Stimulated activated naive CD4-positive, alpha-beta T cell (primary cell): ENCODE results near the gene RAB22A.

Source experiments
- DNase-seq, 6 experiments: peaks; one replicate each; lab custom pipeline; 2025; lab: John Stamatoyannopoulos, UW

RAB22A gene

DNA sequence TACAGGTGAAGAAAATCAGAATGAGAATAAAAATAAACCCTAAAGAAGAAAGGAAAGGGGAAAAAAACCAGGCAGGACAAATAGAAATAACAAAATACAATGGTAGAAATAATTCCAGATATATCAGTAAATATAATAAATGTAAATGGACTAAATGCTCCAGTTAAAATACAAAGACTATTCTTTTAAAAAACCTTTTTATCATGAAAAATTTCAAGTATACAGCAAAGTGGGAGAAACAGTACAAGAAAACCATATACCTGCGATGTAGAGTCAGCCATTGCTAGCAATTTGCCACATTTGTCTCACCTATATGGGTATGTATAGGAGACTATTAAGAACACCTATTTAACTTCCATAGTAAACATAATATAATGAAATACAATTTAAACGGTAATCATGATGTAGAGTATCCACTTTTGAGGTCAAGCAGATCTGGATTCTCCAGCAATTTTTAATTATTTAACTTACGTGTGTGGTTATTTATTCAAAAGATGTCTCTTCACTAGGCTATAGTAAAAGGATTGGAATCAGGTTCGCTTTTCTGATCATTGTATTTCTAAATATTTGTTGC lies 78.6 kb downstream of the RAB22A start:
- DNase-seq: no peak

DNA sequence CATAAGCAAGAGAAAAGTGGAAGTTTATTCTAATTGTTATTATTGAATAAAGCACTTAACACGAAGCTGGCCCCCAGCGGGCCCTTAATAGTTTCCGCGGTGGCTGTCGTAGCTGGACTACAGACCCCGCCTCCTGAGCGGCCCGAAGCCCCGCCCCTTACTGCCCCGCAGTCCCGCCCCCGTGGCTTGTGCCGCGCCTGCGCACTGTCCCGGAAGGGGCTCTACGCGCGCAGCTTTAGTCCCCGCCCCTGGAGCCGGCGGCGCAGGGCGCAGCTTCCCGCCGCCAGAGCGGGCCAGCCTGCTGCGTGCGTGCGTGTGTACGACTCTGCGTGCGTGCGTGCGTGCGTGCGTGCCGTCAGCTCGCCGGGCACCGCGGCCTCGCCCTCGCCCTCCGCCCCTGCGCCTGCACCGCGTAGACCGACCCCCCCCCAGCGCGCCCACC lies 79.4 kb downstream of the RAB22A start, which contains the start of gene VAPB:
Gene VAPB (plus strand): TSS at position 348 of the 442 bp plus-strand sequence. CDS start 231 bp downstream, outside the sequence.
- peak; percentile 94 to 98 (median 95) for DNase-seq

- DNase-seq: peak in 1 of 6 experiments; percentile 42
Observed at GRCh38 chr20:58389324-58389967, 79.9 kb downstream of the RAB22A start.

DNA sequence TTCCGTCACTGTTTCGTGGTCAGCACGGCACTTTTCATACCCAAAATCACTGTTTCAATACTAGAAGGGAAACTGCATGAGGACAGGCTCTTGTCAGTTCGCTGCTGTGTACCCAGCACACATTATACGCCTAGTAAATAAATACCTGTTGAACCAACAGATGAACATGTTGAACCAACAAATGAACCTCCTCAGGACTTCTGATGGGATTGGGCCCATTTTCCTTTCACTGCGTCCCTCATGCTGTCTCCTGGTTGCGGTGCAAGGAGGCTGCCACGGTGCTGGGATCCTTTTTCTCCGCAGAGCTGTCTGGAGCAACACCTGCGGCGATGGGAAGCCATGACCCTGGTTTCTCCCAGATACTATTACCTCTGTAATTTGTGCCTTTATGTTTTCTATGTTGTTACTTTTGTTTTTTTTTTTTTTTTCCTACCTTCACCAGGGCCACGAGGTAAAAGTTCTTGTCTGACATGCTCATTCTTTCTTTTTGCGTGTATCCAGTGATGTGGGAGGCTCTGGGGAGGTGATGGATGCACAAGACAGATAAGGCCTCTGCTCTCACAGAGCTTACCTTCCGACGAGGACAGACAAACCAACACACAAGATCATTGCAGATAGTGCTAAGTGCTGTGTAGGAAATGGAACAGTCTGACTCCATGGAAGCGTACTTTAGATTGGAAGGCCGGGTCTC lies 80.6 kb downstream of the RAB22A start:
- peak in 1 of 6 experiments; percentile 9 for DNase-seq

GRCh38 chr20:58390659-58391035 lies 81.1 kb downstream of the RAB22A start:
- no peak for DNase-seq

DNA sequence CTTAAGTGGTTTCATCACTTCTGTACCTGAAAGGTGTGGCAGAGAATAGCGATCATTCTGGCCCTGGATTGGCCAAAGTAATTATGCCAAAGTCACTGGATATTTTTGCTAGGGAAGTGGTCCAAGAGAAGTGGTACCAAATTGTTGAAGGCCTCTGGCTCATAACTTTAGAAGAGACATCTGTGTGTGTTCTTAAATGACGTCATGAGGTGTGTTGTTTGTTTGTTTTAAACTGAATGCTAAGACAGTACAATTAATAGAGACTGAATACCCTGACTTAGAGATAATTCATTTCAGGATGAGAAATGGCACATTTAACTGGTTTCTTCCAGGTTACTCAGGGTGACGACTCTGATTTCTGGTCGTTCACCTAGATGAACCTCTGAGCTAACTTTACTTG lies 82.8 kb downstream of the RAB22A start:
- DNase-seq: no peak

GRCh38 chr20:58393299-58393698 lies 83.8 kb downstream of the RAB22A start:
- no peak for DNase-seq

- no peak for DNase-seq
Observed at GRCh38 chr20:58394801-58395200, 85.3 kb downstream of the RAB22A start.

- DNase-seq: no peak
Observed at GRCh38 chr20:58395604-58396003, 86.1 kb downstream of the RAB22A start.

DNA sequence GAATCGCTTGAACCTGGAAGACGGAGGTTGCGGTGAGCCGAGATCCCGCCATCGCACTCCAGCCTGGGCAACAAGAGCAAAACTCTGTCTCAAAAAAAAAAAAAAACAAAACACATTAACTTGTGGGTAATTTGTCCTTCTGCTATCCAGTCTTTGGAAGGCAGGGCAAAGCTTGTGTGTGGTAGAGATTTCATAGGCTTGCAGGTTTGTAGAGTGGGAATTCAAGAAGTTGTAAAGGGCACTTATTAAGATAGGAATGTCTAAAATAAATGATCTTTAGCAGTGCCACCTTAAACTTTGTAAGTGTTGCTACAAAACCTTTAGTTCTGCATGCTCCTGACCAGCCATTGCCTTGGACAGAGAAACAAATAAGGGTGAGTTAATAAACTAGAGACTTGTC lies 87.9 kb downstream of the RAB22A start:
- DNase-seq: no peak

DNA sequence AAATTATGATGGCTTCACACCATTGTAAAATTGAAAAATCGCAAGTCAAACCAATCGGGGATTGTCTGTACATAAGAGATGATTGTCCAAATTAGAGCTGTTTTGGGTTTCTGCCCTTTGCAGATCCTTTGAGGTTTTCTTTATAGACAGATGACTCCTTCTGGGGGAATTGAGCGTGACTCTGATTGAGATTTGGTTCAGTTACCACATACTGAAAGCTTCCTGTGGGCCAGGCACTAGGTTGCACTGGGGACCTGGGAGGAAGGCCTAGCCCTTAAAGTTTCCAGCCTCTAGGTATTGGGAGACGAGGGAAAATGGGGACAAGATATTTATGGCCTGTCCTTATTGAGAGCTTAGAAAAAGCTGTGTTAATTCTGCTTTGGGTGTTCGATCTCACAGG lies 88.7 kb downstream of the RAB22A start:
- no peak for DNase-seq

GRCh38 chr20:58399926-58400325 lies 90.4 kb downstream of the RAB22A start:
- DNase-seq: no peak

- no peak for DNase-seq
Observed at GRCh38 chr20:58401162-58401561, 91.6 kb downstream of the RAB22A start.

DNA sequence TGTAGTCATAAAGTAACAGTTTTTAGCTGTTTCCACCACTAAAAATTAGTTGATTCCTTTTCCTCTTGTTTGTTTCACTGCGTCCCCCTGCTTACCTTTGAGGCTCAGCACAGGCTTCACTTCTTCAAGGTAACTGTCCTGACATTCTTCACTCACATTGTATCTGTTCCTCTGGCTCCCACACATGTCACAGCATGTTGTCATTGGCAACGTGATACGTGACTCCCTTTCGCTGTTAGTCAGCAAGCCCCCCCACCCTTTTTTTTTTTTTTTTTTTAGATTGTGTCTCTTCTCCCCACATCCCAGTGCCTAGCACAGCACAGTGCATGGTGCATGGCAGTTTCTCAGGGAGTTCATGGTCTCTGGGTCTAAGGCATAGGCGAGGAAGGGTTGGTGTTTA lies 92.8 kb downstream of the RAB22A start:
- no peak for DNase-seq

- DNase-seq: no peak
Observed at GRCh38 chr20:58402827-58403226, 93.3 kb downstream of the RAB22A start.

DNA sequence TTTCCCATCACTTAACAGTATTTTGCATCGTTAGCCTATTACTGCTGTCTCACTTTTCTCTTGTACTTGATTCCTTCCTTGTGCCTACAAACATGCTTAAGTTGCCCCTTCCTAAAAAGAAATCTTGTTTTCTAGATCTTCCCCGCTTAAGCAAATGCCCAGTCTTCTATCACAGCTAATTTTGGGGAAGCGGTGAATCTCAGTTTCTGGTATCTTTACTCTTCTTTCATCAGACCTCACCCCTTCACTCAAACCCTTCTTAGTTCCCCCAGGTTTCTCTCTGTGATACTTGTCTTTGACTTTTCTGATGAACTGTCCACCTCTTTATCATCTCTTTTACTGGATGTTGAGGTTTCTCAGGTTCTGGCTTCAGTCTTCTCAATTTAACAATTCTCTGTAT lies 93.8 kb downstream of the RAB22A start:
- DNase-seq: no peak

- DNase-seq: no peak
Observed at GRCh38 chr20:58405504-58406291, 96.2 kb downstream of the RAB22A start.

DNA sequence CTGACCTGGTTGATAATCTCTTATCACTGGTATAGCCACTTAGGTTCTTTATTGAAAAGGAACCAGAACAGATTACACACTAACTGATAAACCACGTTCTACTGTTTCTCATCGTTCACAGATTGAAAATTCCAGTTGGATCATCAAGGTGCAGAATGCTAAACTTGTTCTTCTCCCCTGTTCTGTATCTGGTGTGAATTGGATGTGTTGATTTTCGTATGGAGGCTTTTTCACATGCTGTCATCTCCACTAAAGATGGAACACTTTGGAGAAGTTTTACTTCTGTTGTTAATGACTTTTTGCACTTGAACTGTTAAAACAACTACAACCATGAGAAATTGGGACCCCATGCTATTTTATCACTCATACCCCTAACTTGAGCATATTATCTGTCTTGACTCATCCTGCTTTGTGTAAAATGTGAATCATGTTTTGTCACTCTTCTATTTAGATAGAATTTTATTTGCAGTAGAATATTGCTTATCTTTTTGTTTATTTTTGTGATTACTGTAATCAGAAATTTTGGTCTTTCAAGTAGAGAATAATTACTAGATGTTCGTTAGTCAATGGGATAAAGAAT lies 97.0 kb downstream of the RAB22A start:
- no peak for DNase-seq

GRCh38 chr20:58407201-58407873 lies 97.8 kb downstream of the RAB22A start:
- DNase-seq: peak in 1 of 6 experiments; percentile 9

- DNase-seq: peak in 3 of 6 experiments; percentile 6 to 28 (median 24)
Observed at GRCh38 chr20:58407966-58408557, 98.5 kb downstream of the RAB22A start.
